Measurements from ENCODE around the gene GPR157.
"Not testable (repeated sequence)": the region's sequence is repeated elsewhere in the genome, so short reads cannot be mapped to it uniquely, and the experiment has no call there.

The GPR157 gene

DNA sequence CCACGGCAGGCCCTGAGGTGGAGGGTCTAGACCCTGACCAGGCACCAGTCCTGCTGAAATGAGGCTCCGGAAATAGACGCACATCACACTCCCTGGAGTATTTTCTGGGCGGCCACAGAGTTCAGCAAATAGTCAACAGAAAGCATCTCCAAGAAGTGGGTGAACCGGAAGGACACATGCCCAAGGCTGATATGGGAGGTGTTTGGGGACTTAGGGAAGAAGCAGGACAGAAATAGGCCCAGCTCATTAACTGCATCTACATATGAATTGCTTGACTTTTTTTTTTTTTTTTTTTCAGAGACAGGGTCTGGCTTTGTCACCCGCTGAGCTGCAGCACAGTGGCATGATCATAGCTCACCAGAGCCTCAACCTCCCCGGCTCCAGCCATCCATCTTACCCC is 36.5 kb upstream of the GPR157 start:
- no peak for DNase-seq (ENCODE audit: low read depth)
- no peak for TF ChIP-seq CTCF (conservative IDR thresholded peaks at IDR 0.05; ENCODE audit: low read depth, low read length)
- H3K4me3 ChIP-seq (ENCODE audit: low read length), result no peak overlapping the region

GRCh38 chr1:9164919-9165318 is 36.0 kb upstream of the GPR157 start:
- no peak for TF ChIP-seq CTCF (conservative IDR thresholded peaks at IDR 0.05; ENCODE audit: low read depth, low read length)
- no peak overlapping the region for H3K4me3 ChIP-seq (ENCODE audit: low read length)
- no peak for DNase-seq (ENCODE audit: low read depth)

GRCh38 chr1:9164532-9164900 is 35.6 kb upstream of the GPR157 start:
- H3K4me3 ChIP-seq (ENCODE audit: low read length), result no peak overlapping the region
- no peak for TF ChIP-seq CTCF (conservative IDR thresholded peaks at IDR 0.05; ENCODE audit: low read depth, low read length)
- no peak for DNase-seq (ENCODE audit: low read depth)

DNA sequence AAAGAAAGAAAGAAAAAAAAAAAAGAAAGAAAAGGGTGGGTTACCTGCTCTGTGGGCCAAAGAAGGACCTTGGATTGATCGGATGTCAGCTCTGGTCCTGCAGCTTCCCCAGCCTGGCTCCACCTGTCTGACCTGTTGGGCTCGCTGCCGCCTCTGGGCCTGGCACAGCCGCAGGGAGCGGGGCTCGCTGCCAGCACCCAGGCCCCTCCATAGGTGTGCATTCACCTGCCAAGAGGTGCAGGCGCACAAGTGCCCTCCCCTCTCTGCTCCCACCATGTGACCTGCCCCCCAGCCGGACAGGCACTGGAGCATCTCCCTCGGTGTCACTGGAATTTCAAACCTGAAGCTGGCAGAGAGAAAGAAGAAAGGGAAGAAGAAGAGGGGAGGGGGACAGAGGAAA is 33.1 kb upstream of the GPR157 start:
- TF ChIP-seq CTCF (conservative IDR thresholded peaks at IDR 0.05; ENCODE audit: low read depth, low read length), result no peak
- no peak overlapping the region for H3K4me3 ChIP-seq (ENCODE audit: low read length)
- DNase-seq (ENCODE audit: low read depth), result no peak

GRCh38 chr1:9161342-9161741 is 32.4 kb upstream of the GPR157 start:
- no peak overlapping the region for H3K4me3 ChIP-seq (ENCODE audit: low read length)
- no peak for DNase-seq (ENCODE audit: low read depth)
- TF ChIP-seq CTCF (conservative IDR thresholded peaks at IDR 0.05; ENCODE audit: low read depth, low read length), result no peak

GRCh38 chr1:9160079-9160717 is 31.3 kb upstream of the GPR157 start:
- no peak overlapping the region for H3K4me3 ChIP-seq (ENCODE audit: low read length)
- DNase-seq (ENCODE audit: low read depth), result no peak
- no peak for TF ChIP-seq CTCF (conservative IDR thresholded peaks at IDR 0.05; ENCODE audit: low read depth, low read length)

GRCh38 chr1:9155879-9156278 is 27.0 kb upstream of the GPR157 start:
- DNase-seq (ENCODE audit: low read depth), result no peak
- no peak overlapping the region for H3K4me3 ChIP-seq (ENCODE audit: low read length)
- no peak for TF ChIP-seq CTCF (conservative IDR thresholded peaks at IDR 0.05; ENCODE audit: low read depth, low read length)

GRCh38 chr1:9155405-9155804 is 26.5 kb upstream of the GPR157 start:
- not testable (repeated sequence) for H3K4me3 ChIP-seq (ENCODE audit: low read length); DNase-seq (ENCODE audit: low read depth)
